Measurements from ENCODE around the gene OR8J1. TPM values are rescaled to one million over a fixed set of nuclear protein-coding genes. Genes with fewer than 3 reads are reported as not detected.

The OR8J1 gene
- total and polyA plus RNA-seq, 2 experiments from 2014 or later, result not detected

GRCh38 chr11:56314844-56315243 lies 39.2 kb upstream of the OR8J1 start, which contains the start of gene OR8K3:
Gene OR8K3 (plus strand): TSS chr11:56315144. CDS start chr11:56318307, 3,163 bp downstream.
- Histone ChIP-seq H2AFZ (no peak within 1 kb of the TSS), H3K4me2 (no peak within 1 kb of the TSS), H3K4me3 (no peak within 1 kb of the TSS), H4K20me1 (replicated peaks; ENCODE audit: insufficient read depth) (no peaks in the 10 kb centered on the region), H3F3A (replicated peaks; ENCODE audit: low read depth) (no peaks in the 10 kb centered on the region), H3K79me2 (replicated peaks; ENCODE audit: insufficient read depth) (no peaks in the 10 kb centered on the region), H3K9me2 (ENCODE audit: insufficient read depth) (peaks cover 10% of the 10 kb centered on the region; the same call in 1 of the 2 replicates), H3K36me3 (ENCODE audit: insufficient read depth) (no peaks in the 10 kb centered on the region), H3K27me3 (ENCODE audit: insufficient read depth) (no peaks in the 10 kb centered on the region), H3K4me1 (ENCODE audit: insufficient read depth) (no peaks in the 10 kb centered on the region), H3K27ac (ENCODE audit: low read depth) (no peak within 1 kb of the TSS)
- no peak within 1 kb of the TSS for H3K4me3 Mint-ChIP-seq
- no peaks in the 10 kb centered on the region for H3K27me3 Mint-ChIP-seq (ENCODE audit: insufficient read depth, low read depth, poor library complexity)
- H3K36me3 Mint-ChIP-seq (ENCODE audit: low read depth), result no peaks in the 10 kb centered on the region
- TF ChIP-seq STAT1 (IDR thresholded peaks at IDR 0.05; ENCODE audit: unreplicated experiment) (no peak), ZNF462 (CRISPR knock-in tag; IDR thresholded peaks at IDR 0.05) (no peak), ZNF331 (CRISPR knock-in tag; IDR thresholded peaks at IDR 0.05; ENCODE audit: low read depth) (no peak)
- no peaks in the 10 kb centered on the region for H3K4me1 Mint-ChIP-seq
- H3K9me3 Mint-ChIP-seq, result no peaks in the 10 kb centered on the region
- no peak within 1 kb of the TSS for H3K27ac Mint-ChIP-seq
- DNase-seq (ENCODE audit: low spot score) (no peak), ATAC-seq (no peak)

DNA sequence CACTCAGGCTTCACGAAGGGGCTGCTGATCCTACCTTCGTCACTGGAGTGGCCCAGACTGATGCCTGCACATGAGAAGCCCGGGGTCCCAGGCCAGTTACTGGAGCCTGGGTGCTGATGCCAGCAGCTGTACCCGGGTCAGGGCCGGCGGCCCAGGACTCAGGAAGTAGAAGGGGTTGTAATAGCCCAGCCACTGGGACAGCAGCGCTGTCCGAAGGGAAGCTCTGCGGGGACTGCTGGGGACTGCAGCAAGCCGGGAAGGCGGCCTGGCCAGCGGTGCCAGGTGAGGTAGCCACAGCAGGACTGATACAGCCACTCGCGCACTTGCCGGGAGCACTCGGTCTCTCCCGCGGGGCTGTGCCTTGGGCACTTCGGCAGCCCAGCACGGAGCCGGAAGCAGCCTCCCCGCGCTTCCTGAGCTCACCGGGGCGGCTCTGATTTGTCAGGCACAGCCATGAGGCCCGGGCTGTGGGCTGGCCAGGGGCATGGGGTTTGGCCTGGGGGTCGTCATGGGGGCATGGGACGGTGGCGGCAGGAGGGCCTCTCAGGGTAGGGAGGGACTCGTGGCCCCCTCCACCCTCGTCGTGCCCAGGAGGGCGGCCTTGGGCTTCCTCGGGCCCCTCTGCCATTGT lies 22.1 kb upstream of the OR8J1 start:
- Mint-ChIP-seq H3K27ac (no peak overlapping the region), H3K4me1 (0 out of 3 replicates have a peak, but pooled peaks cover 2% of the 10 kb centered on the region), H3K4me3 (no peak overlapping the region), H3K9me3 (peaks cover 5% of the 10 kb centered on the region; the same call in 2 of the 3 replicates), H3K36me3 (ENCODE audit: low read depth) (peaks cover 4% of the 10 kb centered on the region; the same call in 1 of the 3 replicates), H3K27me3 (ENCODE audit: insufficient read depth, low read depth, poor library complexity) (peaks cover 6% of the 10 kb centered on the region)
- Histone ChIP-seq H2AFZ (peak overlapping the region; percentile 56; the same call in 1 of the 2 replicates), H3K4me3 (no peak overlapping the region), H3K36me3 (ENCODE audit: insufficient read depth) (no peaks in the 10 kb centered on the region), H3K27ac (ENCODE audit: low read depth) (no peak overlapping the region), H3K4me2 (no peak overlapping the region), H3K79me2 (replicated peaks; ENCODE audit: insufficient read depth) (no peaks in the 10 kb centered on the region), H4K20me1 (replicated peaks; ENCODE audit: insufficient read depth) (no peaks in the 10 kb centered on the region), H3K27me3 (ENCODE audit: insufficient read depth) (no peaks in the 10 kb centered on the region), H3K9me2 (ENCODE audit: insufficient read depth) (peaks cover 9% of the 10 kb centered on the region; the same call in 1 of the 2 replicates), H3F3A (replicated peaks; ENCODE audit: low read depth) (no peaks in the 10 kb centered on the region), H3K4me1 (ENCODE audit: insufficient read depth) (no peaks in the 10 kb centered on the region; the same call in 1 of the 2 replicates)
- peak; percentile 73 for ATAC-seq
- TF ChIP-seq STAT1 (IDR thresholded peaks at IDR 0.05; ENCODE audit: unreplicated experiment) (no peak), POLR2AphosphoS5 (IDR thresholded peaks at IDR 0.05; ENCODE audit: low read depth) (no peak)
- peak; percentile 11 for DNase-seq (ENCODE audit: low spot score)
